ENCODE data around the gene MAP3K19.

The MAP3K19 gene

GRCh38 chr2:134927195-134927594, 120.1 kb downstream of the MAP3K19 start:
- DNase-seq (ENCODE audit: low read depth in 2 of 2) = no peak

- DNase-seq (ENCODE audit: low read depth in 2 of 2) = no peak
Observed at GRCh38 chr2:134926231-134926931, 120.9 kb downstream of the MAP3K19 start.

GRCh38 chr2:134924912-134925311, 122.3 kb downstream of the MAP3K19 start:
- no peak for DNase-seq (ENCODE audit: low read depth in 2 of 2)

GRCh38 chr2:134919341-134920210, 127.7 kb downstream of the MAP3K19 start:
- DNase-seq (ENCODE audit: low read depth in 2 of 2) = peak; percentile 29 to 30

GRCh38 chr2:134918526-134919340, 128.5 kb downstream of the MAP3K19 start, which contains the start of gene CCNT2:
Gene CCNT2 (plus strand): TSS chr2:134918822. CDS start chr2:134918855, 33 bp downstream.
- peak; percentile 98 to 99 for DNase-seq (ENCODE audit: low read depth in 2 of 2)

GRCh38 chr2:134917888-134918525, 129.2 kb downstream of the MAP3K19 start:
- peak in 1 of 2 donors; percentile 83 for DNase-seq (ENCODE audit: low read depth in 2 of 2)

GRCh38 chr2:134917360-134917865, 129.8 kb downstream of the MAP3K19 start:
- DNase-seq (ENCODE audit: low read depth in 2 of 2) = no peak

All from stimulated activated CD4-positive, alpha-beta T cell treated with anti-CD3 and anti-CD28 coated beads, Interleukin-15, amount 100 ng/mL, for 48 hours (primary cell).